Measurements from ENCODE around the gene TXNDC2. TPM values are rescaled to one million over a fixed set of nuclear protein-coding genes. Genes with fewer than 3 reads are reported as not detected.
A peak's percentile ranks its signal among the peaks of the same experiment; 100 is the strongest.
"Not testable (repeated sequence)": the region's sequence is repeated elsewhere in the genome, so short reads cannot be mapped to it uniquely, and the experiment has no call there.

Gene TXNDC2
- total RNA-seq, 3 donors from 2014 or later (not counting 1 experiment from before 2014, with no cell fraction given), result not detected

GRCh38 chr18:9854801-9855676 is 30.7 kb upstream of the TXNDC2 start:
- no peak for TF ChIP-seq CTCF (IDR thresholded peaks at IDR 0.05)
- Mint-ChIP-seq H3K9me3 (no peaks in the 10 kb centered on the region), H3K27ac (no peak overlapping the region), H3K4me1 (no peaks in the 10 kb centered on the region), H3K36me3 (no peaks in the 10 kb centered on the region), H3K4me3 (no peak overlapping the region), H3K27me3 (ENCODE audit: low read depth in 2 of 2) (peaks cover 7 to 10% of the 10 kb centered on the region in 2 donors)
- no peaks in the 10 kb centered on the region for H3K9me3 ChIP-seq (ENCODE audit: control insufficient read depth, insufficient read depth, low read length)
- DNase-seq (no peak), ATAC-seq (no peak)
- intact Hi-C loops (cut with micrococcal nuclease), result no loop called here
- H3K4me3 ChIP-seq (ENCODE audit: low read length), result no peak overlapping the region
- H3K27me3 ChIP-seq (ENCODE audit: control insufficient read depth, insufficient read depth, low read length), result no peaks in the 10 kb centered on the region
- no peaks in the 10 kb centered on the region for H3K36me3 ChIP-seq (ENCODE audit: control insufficient read depth, insufficient read depth, low read length)
- 89% methylated on average over 12 of the region's 12 CpGs for WGBS (ENCODE audit: insufficient coverage)
- no peak overlapping the region for H3K27ac ChIP-seq (ENCODE audit: low read length)
- no peaks in the 10 kb centered on the region for H3K4me1 ChIP-seq (ENCODE audit: control insufficient read depth, insufficient read depth, low read length)

GRCh38 chr18:9855681-9856080 is 30.1 kb upstream of the TXNDC2 start:
- Mint-ChIP-seq H3K4me1 (no peaks in the 10 kb centered on the region), H3K9me3 (no peaks in the 10 kb centered on the region), H3K4me3 (no peak overlapping the region), H3K27ac (no peak overlapping the region), H3K27me3 (ENCODE audit: low read depth in 2 of 2) (peaks cover 5 to 10% of the 10 kb centered on the region in 2 donors), H3K36me3 (no peaks in the 10 kb centered on the region)
- DNase-seq (no peak), ATAC-seq (no peak)
- Histone ChIP-seq H3K36me3 (ENCODE audit: control insufficient read depth, insufficient read depth, low read length) (no peaks in the 10 kb centered on the region), H3K9me3 (ENCODE audit: control insufficient read depth, insufficient read depth, low read length) (no peaks in the 10 kb centered on the region), H3K4me3 (ENCODE audit: low read length) (no peak overlapping the region), H3K4me1 (ENCODE audit: control insufficient read depth, insufficient read depth, low read length) (no peaks in the 10 kb centered on the region), H3K27ac (ENCODE audit: low read length) (no peak overlapping the region), H3K27me3 (ENCODE audit: control insufficient read depth, insufficient read depth, low read length) (no peaks in the 10 kb centered on the region)
- 95% methylated on average over 7 of the region's 9 CpGs for WGBS (ENCODE audit: insufficient coverage)
- intact Hi-C loops (cut with micrococcal nuclease), result no loop called here
- no peak for TF ChIP-seq CTCF (IDR thresholded peaks at IDR 0.05)

GRCh38 chr18:9856092-9856491 is 29.7 kb upstream of the TXNDC2 start:
- no peaks in the 10 kb centered on the region for H3K4me1 Mint-ChIP-seq
- Histone ChIP-seq H3K36me3 (ENCODE audit: control insufficient read depth, insufficient read depth, low read length) (no peaks in the 10 kb centered on the region), H3K27me3 (ENCODE audit: control insufficient read depth, insufficient read depth, low read length) (no peaks in the 10 kb centered on the region), H3K27ac (ENCODE audit: low read length) (no peak overlapping the region), H3K4me3 (ENCODE audit: low read length) (no peak overlapping the region), H3K4me1 (ENCODE audit: control insufficient read depth, insufficient read depth, low read length) (no peaks in the 10 kb centered on the region), H3K9me3 (ENCODE audit: control insufficient read depth, insufficient read depth, low read length) (no peaks in the 10 kb centered on the region)
- H3K4me3 Mint-ChIP-seq, result no peak overlapping the region
- ATAC-seq, result peak in 1 of 3 donors; percentile 55
- TF ChIP-seq CTCF (IDR thresholded peaks at IDR 0.05), result no peak
- H3K27me3 Mint-ChIP-seq (ENCODE audit: low read depth in 2 of 2), result peaks cover 5 to 10% of the 10 kb centered on the region in 2 donors
- no peaks in the 10 kb centered on the region for H3K9me3 Mint-ChIP-seq
- WGBS (ENCODE audit: insufficient coverage), result no CpG with 5 or more reads among the region's 3 CpGs
- H3K36me3 Mint-ChIP-seq, result no peaks in the 10 kb centered on the region
- intact Hi-C loops (cut with micrococcal nuclease), result no loop called here
- DNase-seq, result no peak
- H3K27ac Mint-ChIP-seq, result no peak overlapping the region

GRCh38 chr18:9857479-9857998 is 28.2 kb upstream of the TXNDC2 start:
- DNase-seq; H3K4me3 Mint-ChIP-seq; H3K27ac Mint-ChIP-seq; H3K27me3 ChIP-seq (ENCODE audit: control insufficient read depth, insufficient read depth, low read length); H3K4me3 ChIP-seq (ENCODE audit: low read length); H3K4me1 Mint-ChIP-seq; ATAC-seq; H3K36me3 ChIP-seq (ENCODE audit: control insufficient read depth, insufficient read depth, low read length); H3K9me3 ChIP-seq (ENCODE audit: control insufficient read depth, insufficient read depth, low read length); H3K27ac ChIP-seq (ENCODE audit: low read length); H3K4me1 ChIP-seq (ENCODE audit: control insufficient read depth, insufficient read depth, low read length); H3K36me3 Mint-ChIP-seq; H3K27me3 Mint-ChIP-seq (ENCODE audit: low read depth in 2 of 2); H3K9me3 Mint-ChIP-seq; intact Hi-C loops (cut with micrococcal nuclease): not testable (repeated sequence)
- 88% methylated on average over 3 of the region's 4 CpGs for WGBS (ENCODE audit: insufficient coverage)
